WTC11 (cell line): ENCODE measurements around the gene AXIN2. TPM values are rescaled to one million over a fixed set of nuclear protein-coding genes. Genes with fewer than 3 reads are reported as not detected.

Experiments
- ATAC-seq: fragments of 200-7000 bp; cut with Tn5 transposase; 2 replicates; pipeline ENCODE4 v1.10.0; 2021; ENCODE audit warnings: mild to moderate bottlenecking, moderate library complexity
- CTCF ChIA-PET: fragments of 300-600 bp; sonication (Branson Sonifier 250); formaldehyde crosslinking; loops from one replicate; lab custom pipeline; 2021; ENCODE audit warnings: antibody characterized with exemption; lab: Charles Lee
- POLR2A ChIA-PET: fragments of 350-600 bp; sonication (Branson Sonifier 250); formaldehyde crosslinking; loops from one replicate; lab custom pipeline; 2021; ENCODE audit warnings: antibody characterized with exemption; lab: Charles Lee
- DNase-seq: peaks from one replicate; pipeline ENCODE4 v3.0.0; 2021; ENCODE audit warnings: low spot score
- H3K27ac Mint-ChIP-seq: 2 replicates; pipeline ENCODE4 v1.8.0; 2021; ENCODE audit warnings: mixed read lengths
- H3K27me3 Mint-ChIP-seq: 2 replicates; pipeline ENCODE4 v1.8.0; 2021; ENCODE audit warnings: low read depth, mild to moderate bottlenecking, moderate library complexity, mixed read lengths
- H3K36me3 Mint-ChIP-seq: 2 replicates; pipeline ENCODE4 v1.8.0; 2021; ENCODE audit warnings: mixed read lengths
- H3K4me1 Mint-ChIP-seq: 2 replicates; pipeline ENCODE4 v1.8.0; 2022; ENCODE audit warnings: mixed read lengths
- H3K4me3 Mint-ChIP-seq: 2 replicates; pipeline ENCODE4 v1.8.0; 2021; ENCODE audit warnings: mild to moderate bottlenecking, moderate library complexity, mixed read lengths
- H3K9me3 Mint-ChIP-seq: 2 replicates; pipeline ENCODE4 v1.8.0; 2021; ENCODE audit warnings: mixed read lengths
- ATF2 ChIP-seq: sonication (generic); formaldehyde crosslinking; IDR thresholded peaks from 2 replicates; pipeline ENCODE4 v1.8.1; 2022; ENCODE audit warnings: low read depth, missing genetic modification reagents, borderline replicate concordance
- CBFB ChIP-seq: sonication (generic); formaldehyde crosslinking; IDR thresholded peaks from 2 replicates; pipeline ENCODE4 v1.8.1; 2022; ENCODE audit warnings: mild to moderate bottlenecking, low read depth, missing genetic modification reagents
- CREM ChIP-seq: sonication (generic); formaldehyde crosslinking; IDR thresholded peaks from 2 replicates; pipeline ENCODE4 v1.8.1; 2022; ENCODE audit warnings: mild to moderate bottlenecking, missing genetic modification reagents, moderate library complexity
- ESRRA ChIP-seq: sonication (generic); formaldehyde crosslinking; IDR thresholded peaks from 2 replicates; pipeline ENCODE4 v1.8.1; 2022; ENCODE audit warnings: mild to moderate bottlenecking, missing genetic modification reagents, borderline replicate concordance
- IRF1 ChIP-seq: sonication (generic); formaldehyde crosslinking; IDR thresholded peaks from 2 replicates; pipeline ENCODE4 v1.8.0; 2023; ENCODE audit warnings: missing genetic modification reagents
- NR3C1 ChIP-seq: sonication (generic); formaldehyde crosslinking; conservative IDR thresholded peaks from 2 replicates; pipeline ENCODE4 v1.8.1; 2023; ENCODE audit warnings: low read depth, mild to moderate bottlenecking, missing genetic modification reagents
- OVOL2 ChIP-seq: fragments of 250-450 bp; sonication (Bioruptor Pico); IDR thresholded peaks from 2 replicates; pipeline ENCODE4 v1.9.0; 2021; ENCODE audit warnings: mild to moderate bottlenecking, borderline replicate concordance
- PRRX2 ChIP-seq: fragments of 250-450 bp; sonication (Bioruptor Pico); IDR thresholded peaks from 2 replicates; pipeline ENCODE4 v1.8.0; 2021; ENCODE audit warnings: mild to moderate bottlenecking
- RORB ChIP-seq: fragments of 250-450 bp; sonication (Bioruptor Pico); IDR thresholded peaks from 2 replicates; pipeline ENCODE4 v1.9.0; 2021; ENCODE audit warnings: mild to moderate bottlenecking
- TEAD4 ChIP-seq: sonication (generic); formaldehyde crosslinking; IDR thresholded peaks from 2 replicates; pipeline ENCODE4 v1.8.0; 2022; ENCODE audit warnings: mild to moderate bottlenecking, missing genetic modification reagents
- ZNF232 ChIP-seq: sonication (generic); formaldehyde crosslinking; IDR thresholded peaks from 2 replicates; pipeline ENCODE4 v1.8.0; 2022; ENCODE audit warnings: mild to moderate bottlenecking, missing genetic modification reagents
- ZNF416 ChIP-seq: fragments of 250-450 bp; sonication (Bioruptor Pico); IDR thresholded peaks from 2 replicates; pipeline ENCODE4 v1.9.0; 2021; ENCODE audit warnings: mild to moderate bottlenecking, inconsistent platforms
- ZNF671 ChIP-seq: fragments of 250-450 bp; sonication (Bioruptor Pico); IDR thresholded peaks from 2 replicates; pipeline ENCODE4 v1.8.0; 2021; ENCODE audit warnings: mild to moderate bottlenecking
- ZSCAN18 ChIP-seq: fragments of 250-450 bp; sonication (Bioruptor Pico); IDR thresholded peaks from 2 replicates; pipeline ENCODE4 v2.1.2; 2022; ENCODE audit warnings: mild to moderate bottlenecking, moderate library complexity
- total RNA-seq: library from RNA; stranded (reverse); gene quantifications from 3 replicates; pipeline ENCODE4 v1.2.3, GENCODE V29; 2021
- TF ChIP-seq, protein P1 (sequence below): sonication (generic); formaldehyde crosslinking; IDR thresholded peaks from 2 replicates; pipeline ENCODE4 v1.8.1; 2023; ENCODE audit warnings: mild to moderate bottlenecking, missing genetic modification reagents, borderline replicate concordance
- TF ChIP-seq, protein P2 (sequence below): sonication (generic); formaldehyde crosslinking; IDR thresholded peaks from 2 replicates; pipeline ENCODE4 v1.8.0; 2023; ENCODE audit warnings: missing genetic modification reagents, mild to moderate bottlenecking, borderline replicate concordance

AXIN2 gene
- total RNA-seq, 1 experiment from 2014 or later = 35.0 TPM

- TF ChIP-seq CBFB (no peak), ZSCAN18 (no peak), ZNF416 (CRISPR knock-in tag) (no peak), IRF1 (no peak), ATF2 (CRISPR knock-in tag) (no peak), ZNF232 (CRISPR knock-in tag) (no peak), OVOL2 (CRISPR knock-in tag) (no peak)
- TF ChIP-seq, protein P1, sequence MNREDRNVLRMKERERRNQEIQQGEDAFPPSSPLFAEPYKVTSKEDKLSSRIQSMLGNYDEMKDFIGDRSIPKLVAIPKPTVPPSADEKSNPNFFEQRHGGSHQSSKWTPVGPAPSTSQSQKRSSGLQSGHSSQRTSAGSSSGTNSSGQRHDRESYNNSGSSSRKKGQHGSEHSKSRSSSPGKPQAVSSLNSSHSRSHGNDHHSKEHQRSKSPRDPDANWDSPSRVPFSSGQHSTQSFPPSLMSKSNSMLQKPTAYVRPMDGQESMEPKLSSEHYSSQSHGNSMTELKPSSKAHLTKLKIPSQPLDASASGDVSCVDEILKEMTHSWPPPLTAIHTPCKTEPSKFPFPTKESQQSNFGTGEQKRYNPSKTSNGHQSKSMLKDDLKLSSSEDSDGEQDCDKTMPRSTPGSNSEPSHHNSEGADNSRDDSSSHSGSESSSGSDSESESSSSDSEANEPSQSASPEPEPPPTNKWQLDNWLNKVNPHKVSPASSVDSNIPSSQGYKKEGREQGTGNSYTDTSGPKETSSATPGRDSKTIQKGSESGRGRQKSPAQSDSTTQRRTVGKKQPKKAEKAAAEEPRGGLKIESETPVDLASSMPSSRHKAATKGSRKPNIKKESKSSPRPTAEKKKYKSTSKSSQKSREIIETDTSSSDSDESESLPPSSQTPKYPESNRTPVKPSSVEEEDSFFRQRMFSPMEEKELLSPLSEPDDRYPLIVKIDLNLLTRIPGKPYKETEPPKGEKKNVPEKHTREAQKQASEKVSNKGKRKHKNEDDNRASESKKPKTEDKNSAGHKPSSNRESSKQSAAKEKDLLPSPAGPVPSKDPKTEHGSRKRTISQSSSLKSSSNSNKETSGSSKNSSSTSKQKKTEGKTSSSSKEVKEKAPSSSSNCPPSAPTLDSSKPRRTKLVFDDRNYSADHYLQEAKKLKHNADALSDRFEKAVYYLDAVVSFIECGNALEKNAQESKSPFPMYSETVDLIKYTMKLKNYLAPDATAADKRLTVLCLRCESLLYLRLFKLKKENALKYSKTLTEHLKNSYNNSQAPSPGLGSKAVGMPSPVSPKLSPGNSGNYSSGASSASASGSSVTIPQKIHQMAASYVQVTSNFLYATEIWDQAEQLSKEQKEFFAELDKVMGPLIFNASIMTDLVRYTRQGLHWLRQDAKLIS = no peak
- TF ChIP-seq, protein P2, sequence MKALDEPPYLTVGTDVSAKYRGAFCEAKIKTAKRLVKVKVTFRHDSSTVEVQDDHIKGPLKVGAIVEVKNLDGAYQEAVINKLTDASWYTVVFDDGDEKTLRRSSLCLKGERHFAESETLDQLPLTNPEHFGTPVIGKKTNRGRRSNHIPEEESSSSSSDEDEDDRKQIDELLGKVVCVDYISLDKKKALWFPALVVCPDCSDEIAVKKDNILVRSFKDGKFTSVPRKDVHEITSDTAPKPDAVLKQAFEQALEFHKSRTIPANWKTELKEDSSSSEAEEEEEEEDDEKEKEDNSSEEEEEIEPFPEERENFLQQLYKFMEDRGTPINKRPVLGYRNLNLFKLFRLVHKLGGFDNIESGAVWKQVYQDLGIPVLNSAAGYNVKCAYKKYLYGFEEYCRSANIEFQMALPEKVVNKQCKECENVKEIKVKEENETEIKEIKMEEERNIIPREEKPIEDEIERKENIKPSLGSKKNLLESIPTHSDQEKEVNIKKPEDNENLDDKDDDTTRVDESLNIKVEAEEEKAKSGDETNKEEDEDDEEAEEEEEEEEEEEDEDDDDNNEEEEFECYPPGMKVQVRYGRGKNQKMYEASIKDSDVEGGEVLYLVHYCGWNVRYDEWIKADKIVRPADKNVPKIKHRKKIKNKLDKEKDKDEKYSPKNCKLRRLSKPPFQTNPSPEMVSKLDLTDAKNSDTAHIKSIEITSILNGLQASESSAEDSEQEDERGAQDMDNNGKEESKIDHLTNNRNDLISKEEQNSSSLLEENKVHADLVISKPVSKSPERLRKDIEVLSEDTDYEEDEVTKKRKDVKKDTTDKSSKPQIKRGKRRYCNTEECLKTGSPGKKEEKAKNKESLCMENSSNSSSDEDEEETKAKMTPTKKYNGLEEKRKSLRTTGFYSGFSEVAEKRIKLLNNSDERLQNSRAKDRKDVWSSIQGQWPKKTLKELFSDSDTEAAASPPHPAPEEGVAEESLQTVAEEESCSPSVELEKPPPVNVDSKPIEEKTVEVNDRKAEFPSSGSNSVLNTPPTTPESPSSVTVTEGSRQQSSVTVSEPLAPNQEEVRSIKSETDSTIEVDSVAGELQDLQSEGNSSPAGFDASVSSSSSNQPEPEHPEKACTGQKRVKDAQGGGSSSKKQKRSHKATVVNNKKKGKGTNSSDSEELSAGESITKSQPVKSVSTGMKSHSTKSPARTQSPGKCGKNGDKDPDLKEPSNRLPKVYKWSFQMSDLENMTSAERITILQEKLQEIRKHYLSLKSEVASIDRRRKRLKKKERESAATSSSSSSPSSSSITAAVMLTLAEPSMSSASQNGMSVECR (CRISPR knock-in tag) = no peak
These were observed 24.7 kb downstream of the AXIN2 start (continued) for GRCh38 chr17:65536573-65537342.

GRCh38 chr17:65535777-65536572 lies 25.5 kb downstream of the AXIN2 start:
- H3K4me3 Mint-ChIP-seq = no peak overlapping the region
- peaks cover 68% of the 10 kb centered on the region for H3K36me3 Mint-ChIP-seq
- H3K27ac Mint-ChIP-seq = no peak overlapping the region
- H3K27me3 Mint-ChIP-seq = no peaks in the 10 kb centered on the region
- peaks cover 61% of the 10 kb centered on the region for H3K4me1 Mint-ChIP-seq
- CTCF ChIA-PET = no interaction called here
- DNase-seq = no peak
- TF ChIP-seq CREM (CRISPR knock-in tag) (no peak), NR3C1 (CRISPR knock-in tag) (no peak), ESRRA (no peak), TEAD4 (CRISPR knock-in tag) (no peak), RORB (no peak), ZNF671 (no peak), PRRX2 (no peak)
- TF ChIP-seq, all 79 proteins: peak for 0
- POLR2A ChIA-PET = no interaction called here
- no peak for ATAC-seq
- H3K9me3 Mint-ChIP-seq = no peaks in the 10 kb centered on the region
